ENCODE results near the gene CENPU.

DNA sequence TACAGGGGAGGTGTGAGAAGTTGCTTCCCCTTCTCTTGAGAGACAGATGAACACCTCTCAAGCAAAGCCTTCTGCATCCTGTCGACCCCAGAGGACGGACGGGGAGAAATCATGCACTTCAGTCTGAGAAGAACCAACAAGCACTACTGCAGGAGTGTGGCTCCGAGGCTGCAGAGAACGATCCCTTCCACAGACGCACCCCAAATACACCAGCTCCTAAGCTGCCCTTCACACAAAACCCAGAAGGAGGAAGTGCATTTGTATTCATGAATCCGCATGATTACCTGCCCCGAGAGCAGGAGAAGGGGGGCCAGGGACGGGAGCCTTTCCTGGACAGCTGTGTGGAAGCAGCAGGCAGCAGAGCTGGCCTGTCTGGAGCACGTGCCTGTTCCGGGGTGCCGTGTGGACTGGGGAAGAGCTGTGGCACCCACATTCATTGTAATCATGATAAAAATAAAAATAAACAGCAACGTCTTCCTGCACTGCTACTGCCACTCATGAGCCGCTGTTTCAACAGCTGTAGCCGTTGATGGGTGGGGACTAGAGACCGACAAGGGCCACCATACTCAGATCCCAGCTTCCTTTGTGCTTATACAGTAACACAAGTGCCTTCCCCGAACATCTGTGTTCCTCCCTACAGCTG is 49.0 kb upstream of the CENPU start:
- TF ChIP-seq POLR2AphosphoS5 (IDR thresholded peaks at IDR 0.05; ENCODE audit: low read depth), result peak; percentile 54
- TF ChIP-seq, protein P1, sequence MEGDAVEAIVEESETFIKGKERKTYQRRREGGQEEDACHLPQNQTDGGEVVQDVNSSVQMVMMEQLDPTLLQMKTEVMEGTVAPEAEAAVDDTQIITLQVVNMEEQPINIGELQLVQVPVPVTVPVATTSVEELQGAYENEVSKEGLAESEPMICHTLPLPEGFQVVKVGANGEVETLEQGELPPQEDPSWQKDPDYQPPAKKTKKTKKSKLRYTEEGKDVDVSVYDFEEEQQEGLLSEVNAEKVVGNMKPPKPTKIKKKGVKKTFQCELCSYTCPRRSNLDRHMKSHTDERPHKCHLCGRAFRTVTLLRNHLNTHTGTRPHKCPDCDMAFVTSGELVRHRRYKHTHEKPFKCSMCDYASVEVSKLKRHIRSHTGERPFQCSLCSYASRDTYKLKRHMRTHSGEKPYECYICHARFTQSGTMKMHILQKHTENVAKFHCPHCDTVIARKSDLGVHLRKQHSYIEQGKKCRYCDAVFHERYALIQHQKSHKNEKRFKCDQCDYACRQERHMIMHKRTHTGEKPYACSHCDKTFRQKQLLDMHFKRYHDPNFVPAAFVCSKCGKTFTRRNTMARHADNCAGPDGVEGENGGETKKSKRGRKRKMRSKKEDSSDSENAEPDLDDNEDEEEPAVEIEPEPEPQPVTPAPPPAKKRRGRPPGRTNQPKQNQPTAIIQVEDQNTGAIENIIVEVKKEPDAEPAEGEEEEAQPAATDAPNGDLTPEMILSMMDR (IDR thresholded peaks at IDR 0.05; ENCODE audit: insufficient read depth, low read length), result no peak
